H9 (cell line): ENCODE data around the gene MOBP. TPM values are rescaled to one million over a fixed set of nuclear protein-coding genes. Genes with fewer than 3 reads are reported as not detected.

ENCODE experiments used
- DNase-seq: peaks from one replicate; pipeline ENCODE4 v3.0.0-alpha.2; 2017
- H2AFZ ChIP-seq: one replicate; pipeline ENCODE4 v1.6.1; 2013; ENCODE audit warnings: mild to moderate bottlenecking, low read length, control low read depth, moderate library complexity
- H2AK5ac ChIP-seq: 2 replicates; pipeline ENCODE4 v1.6.1; 2013; ENCODE audit warnings: low read length, control low read depth, mixed read lengths; ENCODE audit not compliant: insufficient read length
- H2BK120ac ChIP-seq: one replicate; pipeline ENCODE4 v1.6.1; 2013; ENCODE audit warnings: low read depth, mild to moderate bottlenecking, low read length, control low read depth, inconsistent platforms; ENCODE audit not compliant: poor library complexity, severe bottlenecking
- H2BK12ac ChIP-seq: 2 replicates; pipeline ENCODE4 v1.6.1; 2013; ENCODE audit warnings: low read length, control low read depth, mixed read lengths, low read depth; ENCODE audit not compliant: insufficient read length
- H2BK15ac ChIP-seq: 2 replicates; pipeline ENCODE4 v1.6.1; 2013; ENCODE audit warnings: low read depth, low read length, control low read depth
- H2BK20ac ChIP-seq: one replicate; pipeline ENCODE4 v1.6.1; 2013; ENCODE audit warnings: low read depth, mild to moderate bottlenecking, low read length, control low read depth, inconsistent platforms; ENCODE audit not compliant: poor library complexity, severe bottlenecking
- H2BK5ac ChIP-seq: 2 replicates; pipeline ENCODE4 v1.6.1; 2013; ENCODE audit warnings: low read length, control low read depth, mixed read lengths; ENCODE audit not compliant: insufficient read length
- H3K14ac ChIP-seq: 2 replicates; pipeline ENCODE4 v1.6.1; 2013; ENCODE audit warnings: low read length, control low read depth; ENCODE audit not compliant: insufficient read depth
- H3K18ac ChIP-seq: 2 replicates; pipeline ENCODE4 v1.6.1; 2013; ENCODE audit warnings: low read depth, mild to moderate bottlenecking, mixed read lengths, low read length, control low read depth; ENCODE audit not compliant: insufficient read length
- H3K23ac ChIP-seq: 2 replicates; pipeline ENCODE4 v1.6.1; 2013; ENCODE audit warnings: low read length, control low read depth, mixed read lengths, low read depth; ENCODE audit not compliant: insufficient read length
- H3K23me2 ChIP-seq: 2 replicates; pipeline ENCODE4 v1.6.1; 2013; ENCODE audit warnings: low read depth, mild to moderate bottlenecking, mixed read lengths, low read length, control low read depth; ENCODE audit not compliant: insufficient read length, poor library complexity, severe bottlenecking
- H3K27ac ChIP-seq: 2 replicates; pipeline ENCODE4 v1.5.1; 2013; ENCODE audit warnings: low read length, control low read depth, mixed read lengths, low read depth; ENCODE audit not compliant: insufficient read length
- H3K27me3 ChIP-seq: 2 replicates; pipeline ENCODE4 v1.6.1; 2013; ENCODE audit warnings: low read length, control low read depth, inconsistent platforms; ENCODE audit not compliant: insufficient read depth
- H3K4ac ChIP-seq: 2 replicates; pipeline ENCODE4 v1.6.1; 2013; ENCODE audit warnings: low read depth, mild to moderate bottlenecking, control low read depth, inconsistent platforms, low read length, moderate library complexity
- H3K4me1 ChIP-seq: 2 replicates; pipeline ENCODE4 v1.6.1; 2013; ENCODE audit warnings: low read length, control low read depth, inconsistent platforms; ENCODE audit not compliant: insufficient read depth
- H3K4me2 ChIP-seq: 2 replicates; pipeline ENCODE4 v1.6.1; 2013; ENCODE audit warnings: low read length, control low read depth, mixed read lengths; ENCODE audit not compliant: insufficient read length, insufficient read depth
- H3K56ac ChIP-seq: 2 replicates; pipeline ENCODE4 v1.6.1; 2013; ENCODE audit warnings: low read depth, mild to moderate bottlenecking, mixed read lengths, low read length, control low read depth; ENCODE audit not compliant: insufficient read length
- H3K79me1 ChIP-seq: 2 replicates; pipeline ENCODE4 v1.6.1; 2013; ENCODE audit warnings: low read depth, mild to moderate bottlenecking, moderate library complexity, low read length, control low read depth, inconsistent platforms; ENCODE audit not compliant: insufficient read depth, poor library complexity, severe bottlenecking
- H3K79me2 ChIP-seq: 2 replicates; pipeline ENCODE4 v1.6.1; 2013; ENCODE audit warnings: low read length, control low read depth, inconsistent platforms; ENCODE audit not compliant: insufficient read depth
- H3K9ac ChIP-seq: 2 replicates; pipeline ENCODE4 v1.6.1; 2013; ENCODE audit warnings: low read length, control low read depth, mixed read lengths; ENCODE audit not compliant: insufficient read length; ENCODE audit errors: extremely low read depth
- H3K9me3 ChIP-seq: one replicate; pipeline ENCODE4 v1.6.1; 2013; ENCODE audit warnings: low read depth, low read length, inconsistent platforms; ENCODE audit not compliant: control insufficient read depth
- H3T11ph ChIP-seq: one replicate; pipeline ENCODE4 v1.6.1; 2013; ENCODE audit warnings: mild to moderate bottlenecking, low read length, control low read depth, inconsistent platforms
- H4K20me1 ChIP-seq: one replicate; pipeline ENCODE4 v1.6.1; 2013; ENCODE audit not compliant: control insufficient read depth, insufficient read length, insufficient read depth
- H4K5ac ChIP-seq: 2 replicates; pipeline ENCODE4 v1.6.1; 2013; ENCODE audit warnings: low read depth, mild to moderate bottlenecking, mixed read lengths, low read length, control low read depth; ENCODE audit not compliant: insufficient read length
- H4K8ac ChIP-seq: replicated peaks from 2 replicates; pipeline ENCODE4 v1.6.1; 2013; ENCODE audit warnings: low read length, control low read depth, mixed read lengths, low read depth; ENCODE audit not compliant: insufficient read length
- H4K91ac ChIP-seq: 2 replicates; pipeline ENCODE4 v1.6.1; 2013; ENCODE audit warnings: low read depth, mild to moderate bottlenecking, moderate library complexity, mixed read lengths, low read length, control low read depth; ENCODE audit not compliant: insufficient read length
- H3K27ac Mint-ChIP-seq, 3 experiments: 2 replicates in 2 of 3; 3 replicates in 1 of 3; pipeline ENCODE4 v1.8.0; 2020 to 2021; ENCODE audit warnings: mixed read lengths in 3 of 3, mild to moderate bottlenecking in 1 of 3, moderate library complexity in 1 of 3
- H3K27me3 Mint-ChIP-seq: 2 replicates; pipeline ENCODE4 v1.8.0; 2021; ENCODE audit warnings: low read depth, mild to moderate bottlenecking, moderate library complexity, mixed read lengths
- H3K36me3 Mint-ChIP-seq, 3 experiments: 2 replicates in 2 of 3; 3 replicates in 1 of 3; pipeline ENCODE4 v1.8.0; 2020 to 2021; ENCODE audit warnings: low read depth in 3 of 3, mixed read lengths in 3 of 3; ENCODE audit not compliant: insufficient read depth in 1 of 3
- H3K4me1 Mint-ChIP-seq, 2 experiments: 2 replicates each; pipeline ENCODE4 v1.8.0; 2020; ENCODE audit warnings: mixed read lengths in 2 of 2
- H3K4me3 Mint-ChIP-seq, 2 experiments: 2 replicates in 1 of 2; 3 replicates in 1 of 2; pipeline ENCODE4 v1.8.0; 2020 to 2021; ENCODE audit warnings: mild to moderate bottlenecking in 2 of 2, mixed read lengths in 2 of 2, moderate library complexity in 1 of 2
- H3K9me3 Mint-ChIP-seq, 2 experiments: 2 replicates in 1 of 2; 3 replicates in 1 of 2; pipeline ENCODE4 v1.8.0; 2020; ENCODE audit warnings: mild to moderate bottlenecking in 2 of 2, mixed read lengths in 2 of 2, moderate library complexity in 1 of 2
- WGBS: extraction: QIAGEN DNeasy Blood & Tissue Kit; methylation state at CpG from one replicate; pipeline ENCODE4 v1.1.7; 2013; ENCODE audit warnings: missing lambda C conversion rate, low lambda C conversion rate, mixed read lengths; ENCODE audit not compliant: insufficient read length; ENCODE audit errors: extremely low coverage; 5-methylcytosine and 5-hydroxymethylcytosine counted together
- total RNA-seq: library from RNA; stranded (reverse); gene quantifications from 2 replicates; pipeline ENCODE4 v1.2.1, GENCODE V29; 2021
- TF ChIP-seq, protein P1 (sequence below): fragments of 200-600 bp; sonication (generic); conservative IDR thresholded peaks from 3 replicates; pipeline ENCODE4 v1.8.0; 2021; ENCODE audit warnings: antibody characterized with exemption, mild to moderate bottlenecking

Gene MOBP
- total RNA-seq, 1 experiment from 2014 or later, result not detected

DNA sequence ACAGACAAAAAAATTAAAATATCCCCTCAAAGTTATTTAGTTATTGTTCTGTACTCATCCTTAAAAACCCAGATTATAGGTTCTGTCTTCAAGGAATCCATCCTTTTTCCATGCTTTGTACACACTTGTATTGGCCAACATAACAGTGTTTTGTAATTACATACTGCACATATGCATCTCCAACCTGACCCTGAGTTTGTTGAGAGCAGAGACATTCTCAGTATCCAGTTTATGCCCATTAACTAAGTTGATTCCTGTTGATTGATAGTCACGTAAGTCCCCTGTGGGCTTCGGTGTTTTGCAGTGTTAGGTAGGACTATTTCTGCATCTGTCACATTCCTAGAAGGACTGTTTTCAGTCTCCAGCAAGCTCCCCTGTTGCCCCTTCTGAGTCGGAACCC, 33.6 kb downstream of the MOBP start:
- Histone ChIP-seq H3K9me3 (no peaks in the 10 kb centered on the region), H3K4me1 (peaks cover 7% of the 10 kb centered on the region), H3K18ac (no peak overlapping the region), H4K91ac (no peak overlapping the region), H4K8ac (no peak overlapping the region), H4K20me1 (no peaks in the 10 kb centered on the region), H4K5ac (no peak overlapping the region), H2BK20ac (no peak overlapping the region), H3K56ac (no peak overlapping the region), H3K4ac (no peak overlapping the region), H3K23me2 (no peaks in the 10 kb centered on the region), H3K23ac (no peak overlapping the region), H3K9ac (no peak overlapping the region), H2AFZ (no peak overlapping the region), H2BK15ac (no peak overlapping the region), H3K79me2 (no peaks in the 10 kb centered on the region), H3T11ph (no peak overlapping the region), H2BK120ac (no peak overlapping the region), H3K79me1 (no peaks in the 10 kb centered on the region), H3K4me2 (no peak overlapping the region), H3K14ac (no peak overlapping the region), H3K27me3 (peaks cover 4% of the 10 kb centered on the region), H2BK5ac (no peak overlapping the region), H3K27ac (no peak overlapping the region), H2BK12ac (no peak overlapping the region), H2AK5ac (no peak overlapping the region)
- peaks cover 23% of the 10 kb centered on the region for H3K27me3 Mint-ChIP-seq
- H3K36me3 Mint-ChIP-seq, result no peaks in the 10 kb centered on the region; a peak in 1 of 7 replicates
- no CpG with 5 or more reads among the region's 3 CpGs for WGBS
- no peak overlapping the region for H3K27ac Mint-ChIP-seq
- no peak for DNase-seq
- H3K9me3 Mint-ChIP-seq, result no peaks in the 10 kb centered on the region; a peak in 1 of 5 replicates
- H3K4me3 Mint-ChIP-seq, result no peak overlapping the region
- peaks cover 4 to 5% of the 10 kb centered on the region in 2 experiments for H3K4me1 Mint-ChIP-seq
- TF ChIP-seq, protein P1, sequence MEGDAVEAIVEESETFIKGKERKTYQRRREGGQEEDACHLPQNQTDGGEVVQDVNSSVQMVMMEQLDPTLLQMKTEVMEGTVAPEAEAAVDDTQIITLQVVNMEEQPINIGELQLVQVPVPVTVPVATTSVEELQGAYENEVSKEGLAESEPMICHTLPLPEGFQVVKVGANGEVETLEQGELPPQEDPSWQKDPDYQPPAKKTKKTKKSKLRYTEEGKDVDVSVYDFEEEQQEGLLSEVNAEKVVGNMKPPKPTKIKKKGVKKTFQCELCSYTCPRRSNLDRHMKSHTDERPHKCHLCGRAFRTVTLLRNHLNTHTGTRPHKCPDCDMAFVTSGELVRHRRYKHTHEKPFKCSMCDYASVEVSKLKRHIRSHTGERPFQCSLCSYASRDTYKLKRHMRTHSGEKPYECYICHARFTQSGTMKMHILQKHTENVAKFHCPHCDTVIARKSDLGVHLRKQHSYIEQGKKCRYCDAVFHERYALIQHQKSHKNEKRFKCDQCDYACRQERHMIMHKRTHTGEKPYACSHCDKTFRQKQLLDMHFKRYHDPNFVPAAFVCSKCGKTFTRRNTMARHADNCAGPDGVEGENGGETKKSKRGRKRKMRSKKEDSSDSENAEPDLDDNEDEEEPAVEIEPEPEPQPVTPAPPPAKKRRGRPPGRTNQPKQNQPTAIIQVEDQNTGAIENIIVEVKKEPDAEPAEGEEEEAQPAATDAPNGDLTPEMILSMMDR, result no peak
